HG03039 (cell line): ENCODE data around the gene SLC5A11.
"Not testable (repeated sequence)": the region's sequence is repeated elsewhere in the genome, so short reads cannot be mapped to it uniquely, and the experiment has no call there.

ENCODE experiments used
- ATAC-seq: cut with Tn5 transposase; IDR thresholded peaks from one replicate; pipeline ENCODE4 v1.9.1; 2021; ENCODE audit warnings: mild to moderate bottlenecking, moderate library complexity; ENCODE audit not compliant: unreplicated experiment

The SLC5A11 gene

DNA sequence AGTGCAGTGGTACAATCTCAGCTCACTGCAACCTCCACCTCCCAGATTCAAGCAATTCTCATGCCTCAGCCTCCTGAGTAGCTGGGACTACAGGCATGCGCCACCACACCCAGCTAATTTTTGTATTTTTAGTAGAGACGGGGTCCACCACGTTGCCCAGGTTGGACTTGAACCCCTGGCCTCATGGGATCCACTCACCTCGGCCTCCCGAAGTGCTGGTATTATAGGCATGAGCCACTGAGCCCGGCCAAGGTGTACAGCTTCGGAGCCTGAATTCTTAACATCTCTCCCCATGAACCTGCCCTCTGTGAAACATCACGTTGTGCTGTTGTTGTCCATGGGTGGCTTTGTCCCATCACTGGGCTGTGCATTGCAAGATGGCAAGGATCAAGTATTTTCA lies 11.1 kb downstream of the SLC5A11 start:
- ATAC-seq, result not testable (repeated sequence)

DNA sequence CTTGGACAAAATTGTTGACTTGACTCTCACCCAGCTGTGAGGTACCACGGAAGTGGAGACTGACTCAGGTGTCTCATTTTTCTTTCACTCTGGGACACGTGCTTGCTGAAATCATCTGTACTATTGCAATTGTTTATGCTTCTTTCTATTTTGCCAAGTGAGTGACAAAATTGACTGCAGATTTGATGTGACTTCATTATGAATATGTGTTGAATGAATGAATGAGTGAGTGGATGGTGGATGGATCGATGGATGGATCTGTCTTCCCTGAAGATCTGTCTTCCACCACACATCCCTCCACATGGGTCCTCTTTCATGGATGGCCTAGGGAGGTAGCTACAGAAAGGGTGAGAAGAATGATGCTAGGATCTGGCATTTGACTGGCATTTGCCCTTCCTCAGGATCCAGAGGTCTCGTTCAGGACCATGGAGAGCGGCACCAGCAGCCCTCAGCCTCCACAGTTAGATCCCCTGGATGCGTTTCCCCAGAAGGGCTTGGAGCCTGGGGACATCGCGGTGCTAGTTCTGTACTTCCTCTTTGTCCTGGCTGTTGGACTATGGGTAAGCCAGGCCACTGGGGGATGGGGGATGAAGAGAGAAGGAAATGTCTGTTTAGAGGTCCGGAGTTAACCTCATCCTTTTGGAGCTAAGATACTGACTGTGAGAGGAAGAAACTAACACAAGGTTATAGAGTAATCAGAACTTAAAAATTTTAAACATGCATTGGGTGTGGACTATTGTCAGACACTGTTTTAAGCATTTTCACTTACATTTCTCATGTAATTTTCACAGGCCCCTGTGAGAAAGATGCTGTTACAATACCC lies 12.7 kb downstream of the SLC5A11 start:
- no peak for ATAC-seq

DNA sequence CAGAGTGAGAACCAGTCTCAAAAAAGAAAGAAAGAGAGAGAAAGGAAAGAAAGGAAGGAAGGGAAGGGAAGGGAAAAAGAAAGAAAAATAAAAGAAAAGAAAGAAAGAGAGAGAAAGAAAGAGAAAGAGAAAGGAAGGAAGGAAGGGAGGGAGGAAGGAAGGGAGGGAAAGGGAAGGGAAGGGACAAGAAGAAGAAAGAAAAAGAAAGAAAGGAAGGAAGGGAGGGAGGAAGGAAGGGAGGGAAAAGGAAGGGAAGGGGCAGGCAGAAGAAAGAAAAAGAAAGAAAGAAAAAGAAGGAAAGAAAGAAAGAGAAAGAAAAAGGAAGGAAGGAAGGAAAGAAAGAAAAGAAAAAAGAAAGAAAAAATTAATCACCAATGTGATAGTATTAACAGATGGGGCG lies 15.7 kb downstream of the SLC5A11 start:
- no peak for ATAC-seq

DNA sequence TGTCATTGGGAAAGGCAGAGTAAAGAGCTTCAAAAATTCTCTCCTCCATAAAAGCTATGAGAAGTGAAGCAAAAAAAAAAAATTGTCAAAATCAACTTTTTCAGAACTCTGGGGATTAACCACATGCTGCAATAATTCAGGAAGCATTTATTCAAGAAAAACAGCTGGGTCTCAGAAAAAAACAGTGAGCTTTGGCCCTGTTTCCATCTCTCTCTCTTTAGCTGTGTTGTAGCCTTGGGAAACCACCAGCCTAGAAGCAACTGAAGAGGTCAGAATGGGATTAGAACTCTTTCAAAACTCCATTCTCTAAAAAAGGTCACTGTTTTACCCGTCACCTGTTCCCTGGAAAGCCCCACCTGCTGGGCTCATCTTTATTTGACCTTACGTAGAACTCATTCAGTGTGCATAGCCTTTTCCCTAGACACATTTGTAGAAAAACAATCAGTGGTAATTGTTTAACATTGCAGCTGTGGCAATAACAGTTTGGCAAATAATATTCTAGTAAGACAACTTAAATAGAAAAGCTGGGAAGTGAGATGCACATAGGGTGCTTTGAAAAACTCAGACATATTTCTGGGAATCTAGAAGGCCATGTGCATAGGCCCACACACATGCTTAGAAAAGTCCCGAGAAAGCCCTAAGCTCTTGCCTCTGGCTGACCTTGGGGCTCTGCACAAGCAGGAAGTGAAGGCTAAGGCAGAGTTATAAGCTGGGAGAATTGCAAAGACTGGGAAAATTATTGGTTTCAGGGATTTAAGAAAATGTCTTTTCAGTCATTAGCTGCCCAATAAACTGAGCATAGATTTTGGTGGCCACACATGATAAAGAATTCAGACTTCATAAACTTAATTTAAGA lies 18.0 kb downstream of the SLC5A11 start:
- no peak for ATAC-seq

DNA sequence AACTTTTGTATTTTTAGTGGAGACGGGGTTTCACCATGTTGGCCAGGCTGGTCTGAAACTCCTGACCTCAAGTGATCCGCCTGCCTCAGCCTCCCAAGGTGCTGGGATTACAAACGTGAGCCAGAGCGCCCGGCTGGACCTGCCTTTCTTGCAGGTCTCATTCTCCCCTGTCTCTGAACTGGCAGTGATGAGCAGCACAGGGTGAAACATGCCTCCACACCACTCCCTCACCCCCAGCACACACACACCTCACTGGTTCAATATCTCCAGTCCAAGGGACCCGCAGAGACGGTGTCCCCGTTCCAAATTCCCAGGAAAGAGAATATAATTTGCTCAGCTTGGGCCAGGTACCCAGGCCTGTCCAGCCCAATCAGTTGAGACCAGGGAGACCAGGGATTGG lies 23.3 kb downstream of the SLC5A11 start:
- no peak for ATAC-seq

DNA sequence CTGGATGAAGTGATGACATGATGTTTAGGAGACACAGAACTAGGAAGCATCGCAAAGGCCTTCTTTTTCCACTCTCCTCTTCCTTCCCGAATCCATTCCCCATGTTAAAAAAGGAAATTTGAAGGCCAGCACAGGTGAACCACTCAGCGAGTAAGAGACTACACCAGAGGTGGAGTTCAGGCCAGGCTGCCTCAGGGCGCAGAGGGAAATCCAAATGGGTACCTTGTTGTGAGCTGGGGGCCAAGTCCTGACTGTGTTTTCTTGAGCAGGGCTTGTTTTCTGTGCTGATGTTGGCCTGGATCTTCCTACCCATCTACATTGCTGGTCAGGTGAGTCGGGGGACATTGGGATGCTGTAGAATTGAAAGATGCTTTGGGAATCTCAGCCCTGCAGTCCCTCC lies 26.1 kb downstream of the SLC5A11 start:
- no peak for ATAC-seq

DNA sequence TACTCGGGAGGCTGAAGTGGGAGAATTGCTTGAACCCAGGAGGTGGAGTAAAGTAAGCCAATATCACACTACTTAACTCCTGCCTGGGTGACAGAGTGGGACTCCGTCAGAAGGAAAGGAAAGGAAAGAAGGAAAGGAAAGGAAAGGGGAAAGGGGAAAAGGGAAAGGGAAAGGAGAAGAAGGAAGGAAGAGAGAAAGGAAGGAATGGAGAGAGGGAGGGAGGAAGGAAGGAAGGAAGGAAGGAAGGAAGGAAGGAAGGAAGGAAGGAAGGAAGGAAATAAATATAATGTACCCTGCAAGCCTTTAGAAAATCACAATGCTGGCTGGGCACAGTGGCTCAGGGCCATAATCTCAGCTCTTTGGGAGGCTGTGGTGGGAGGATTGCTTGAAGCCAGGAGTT lies 27.3 kb downstream of the SLC5A11 start:
- no peak for ATAC-seq

DNA sequence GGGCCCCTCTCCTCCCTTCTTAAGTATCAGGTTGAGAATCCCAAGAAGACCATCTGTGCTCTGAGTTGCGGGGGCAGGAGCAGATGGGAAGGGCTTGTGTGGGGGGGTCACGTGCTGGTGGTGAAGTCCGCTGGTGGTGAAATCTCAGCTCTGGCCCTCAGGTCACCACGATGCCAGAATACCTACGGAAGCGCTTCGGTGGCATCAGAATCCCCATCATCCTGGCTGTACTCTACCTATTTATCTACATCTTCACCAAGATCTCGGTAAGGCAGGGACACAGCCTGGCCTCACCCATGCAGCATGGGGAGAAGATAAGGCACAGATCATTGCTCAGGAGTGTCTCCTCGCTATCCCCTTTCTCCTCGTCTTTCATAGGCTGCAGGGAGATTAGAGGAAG lies 29.7 kb downstream of the SLC5A11 start:
- ATAC-seq, result no peak

DNA sequence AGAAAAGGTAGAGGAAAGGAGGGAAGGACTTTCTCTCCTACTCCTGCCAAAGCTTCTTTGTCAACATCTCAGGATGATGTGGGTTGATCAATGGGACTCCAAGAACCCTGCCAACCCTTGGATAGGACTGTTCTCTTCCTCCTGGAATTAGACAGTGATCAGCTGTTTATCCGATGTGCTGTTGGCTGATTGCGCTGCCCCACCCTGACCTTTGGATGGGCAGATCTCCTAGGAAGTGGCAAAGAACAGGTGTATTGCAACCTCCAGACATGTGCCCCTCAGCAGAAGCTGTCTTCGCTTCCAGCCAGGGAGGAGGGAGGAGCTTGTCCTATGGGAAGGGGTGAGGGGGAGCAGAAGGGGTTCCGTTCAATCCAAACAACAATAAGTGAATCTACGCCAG lies 30.5 kb downstream of the SLC5A11 start:
- no peak for ATAC-seq

DNA sequence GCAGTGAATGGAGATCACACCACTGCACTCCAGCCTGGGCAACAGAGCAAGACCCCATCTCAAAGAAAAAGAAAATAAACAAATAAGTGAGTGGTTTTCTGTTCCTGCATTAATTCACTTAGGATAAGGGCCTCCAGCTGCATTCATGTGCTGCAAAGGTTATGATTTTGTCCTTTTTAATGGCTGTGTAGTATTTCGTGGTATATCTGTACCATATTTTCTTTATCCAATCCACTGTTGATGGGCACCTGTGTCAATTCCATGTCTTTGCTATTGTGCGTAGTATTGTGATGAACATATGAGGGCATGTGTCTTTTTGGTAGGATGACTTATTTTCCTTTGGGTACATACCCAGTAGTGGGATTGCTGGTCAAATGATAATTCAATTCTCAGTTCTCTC lies 33.9 kb downstream of the SLC5A11 start:
- ATAC-seq, result no peak

DNA sequence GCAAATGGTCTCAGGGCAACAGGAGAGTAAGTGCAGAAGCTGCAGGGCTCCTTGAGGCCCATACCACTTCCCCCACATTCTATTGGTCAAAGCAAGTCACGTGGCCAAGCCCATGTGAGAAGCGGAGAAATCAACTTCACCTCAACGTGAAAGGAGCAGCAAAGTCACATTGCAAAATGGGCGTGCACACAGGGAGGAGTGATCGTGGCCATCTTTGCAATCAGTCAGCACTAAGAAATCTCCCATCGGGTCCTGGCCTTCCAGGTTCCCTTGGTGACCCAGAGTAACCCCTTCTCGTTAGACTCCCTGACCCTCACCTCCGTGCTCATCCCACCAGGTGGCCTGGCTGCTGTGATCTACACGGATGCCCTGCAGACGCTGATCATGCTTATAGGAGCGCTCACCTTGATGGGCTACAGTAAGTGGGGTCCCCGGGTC lies 38.0 kb downstream of the SLC5A11 start:
- ATAC-seq, result no peak

DNA sequence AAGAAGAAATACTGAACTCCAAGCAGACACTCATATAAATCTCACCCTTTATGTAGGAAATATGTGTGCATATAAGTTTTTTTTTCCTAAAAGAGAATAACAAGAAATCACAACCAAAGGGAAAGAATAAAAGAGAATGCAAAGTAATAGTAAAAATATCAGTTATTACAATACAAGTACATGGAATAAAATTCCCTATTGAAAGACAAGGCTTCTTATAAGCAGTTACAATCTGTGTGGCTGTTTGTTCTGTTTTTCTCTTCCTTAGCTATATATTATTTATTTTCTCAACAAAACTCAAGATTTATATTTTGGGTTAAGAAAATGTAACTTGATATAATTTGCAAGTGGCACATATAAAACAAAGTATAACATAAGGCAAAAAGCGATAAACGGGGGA lies 41.7 kb downstream of the SLC5A11 start:
- ATAC-seq, result no peak

DNA sequence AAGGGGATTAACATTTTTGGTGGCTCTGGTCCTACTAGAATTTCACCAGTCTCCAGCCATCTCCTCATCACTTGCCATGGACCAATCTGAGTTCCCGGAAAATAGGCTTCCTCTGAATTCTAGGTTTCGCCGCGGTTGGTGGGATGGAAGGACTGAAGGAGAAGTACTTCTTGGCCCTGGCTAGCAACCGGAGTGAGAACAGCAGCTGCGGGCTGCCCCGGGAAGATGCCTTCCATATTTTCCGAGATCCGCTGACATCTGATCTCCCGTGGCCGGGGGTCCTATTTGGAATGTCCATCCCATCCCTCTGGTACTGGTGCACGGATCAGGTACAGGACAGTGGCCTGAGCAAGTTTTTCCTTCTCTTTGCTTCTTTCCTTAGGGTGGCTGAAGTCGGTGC lies 45.0 kb downstream of the SLC5A11 start:
- no peak for ATAC-seq

DNA sequence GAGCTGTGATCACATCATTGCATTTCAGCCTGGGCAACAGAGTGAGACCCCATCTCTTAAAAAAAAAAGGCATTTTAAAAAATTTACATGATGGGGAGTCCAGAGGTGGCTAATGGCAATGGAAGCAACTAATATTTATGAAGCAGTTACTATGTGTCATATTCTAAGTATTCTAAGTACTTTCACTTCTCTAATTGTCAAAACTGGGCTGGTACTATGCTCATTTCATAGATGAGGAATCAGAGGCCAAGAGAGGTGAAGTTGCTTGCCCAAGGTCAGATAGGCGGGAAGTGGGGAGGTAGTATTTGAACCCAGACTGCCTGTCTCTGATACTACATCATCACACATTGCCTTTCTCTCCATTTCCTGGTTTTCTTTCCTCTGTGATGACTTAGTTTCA lies 50.7 kb downstream of the SLC5A11 start:
- no peak for ATAC-seq

DNA sequence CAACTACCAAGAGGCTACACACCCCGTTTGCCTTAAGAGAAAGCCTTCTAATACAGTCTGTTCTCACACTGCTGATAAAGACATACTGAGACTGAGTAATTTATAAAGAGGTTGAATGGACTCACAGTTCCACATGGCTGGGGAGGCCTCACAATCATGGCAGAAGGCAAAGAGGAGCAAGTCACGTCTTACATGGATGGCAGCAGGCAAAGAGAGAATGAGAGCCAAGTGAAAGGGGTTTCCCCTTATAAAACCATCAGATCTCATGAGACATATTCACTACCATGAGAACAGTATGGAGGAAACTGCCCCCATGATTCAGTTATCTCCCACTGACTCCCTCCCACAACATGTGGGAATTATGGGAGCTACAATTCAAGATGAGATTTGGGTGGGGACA lies 51.8 kb downstream of the SLC5A11 start:
- ATAC-seq, result not testable (repeated sequence)

DNA sequence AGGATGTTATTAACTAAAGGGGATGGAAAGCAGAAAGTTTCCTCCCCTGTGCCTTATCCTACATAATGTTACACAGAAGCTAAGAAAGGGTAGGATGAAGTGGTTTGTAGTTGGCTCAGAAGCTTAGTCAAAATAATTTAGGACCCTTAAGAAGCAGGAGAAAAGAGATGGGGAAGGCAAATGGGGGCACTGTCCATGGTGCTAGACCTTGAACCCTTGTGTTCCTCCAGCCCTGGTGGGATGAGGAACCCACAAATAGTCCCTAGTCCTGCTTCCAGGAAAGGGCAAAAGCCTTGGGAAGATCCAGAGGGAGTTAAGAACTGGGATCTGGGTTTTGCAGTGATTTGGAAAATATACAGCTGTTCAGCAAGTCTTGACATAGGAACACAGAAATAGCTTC lies 54.5 kb downstream of the SLC5A11 start:
- no peak for ATAC-seq

DNA sequence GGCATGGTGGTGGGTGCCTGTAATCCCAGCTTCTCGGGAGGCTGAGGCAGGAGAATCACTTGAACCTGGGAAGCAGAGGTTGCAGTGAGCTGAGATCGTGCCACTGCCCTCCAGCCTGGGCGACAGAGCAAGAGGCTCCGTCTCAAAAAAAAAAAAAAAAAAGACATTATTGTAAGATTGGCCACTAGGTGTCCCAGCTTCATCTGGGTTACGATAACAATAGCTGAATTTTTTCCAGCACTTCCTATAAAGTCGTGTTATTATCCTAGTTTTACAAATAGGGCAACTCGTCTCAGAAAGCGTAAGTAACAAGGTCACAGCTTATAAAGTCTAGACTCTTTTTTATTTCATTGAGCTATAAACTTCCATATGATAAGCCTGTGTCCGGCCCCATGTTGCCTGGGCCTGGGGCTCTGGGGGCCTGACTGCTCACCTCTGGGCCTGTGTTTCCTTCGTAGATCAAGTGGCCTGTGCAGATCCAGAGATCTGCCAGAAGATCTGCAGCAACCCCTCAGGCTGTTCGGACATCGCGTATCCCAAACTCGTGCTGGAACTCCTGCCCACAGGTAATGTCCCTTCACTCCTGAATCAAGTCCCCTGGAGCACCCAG lies 60.5 kb downstream of the SLC5A11 start:
- ATAC-seq, result no peak

DNA sequence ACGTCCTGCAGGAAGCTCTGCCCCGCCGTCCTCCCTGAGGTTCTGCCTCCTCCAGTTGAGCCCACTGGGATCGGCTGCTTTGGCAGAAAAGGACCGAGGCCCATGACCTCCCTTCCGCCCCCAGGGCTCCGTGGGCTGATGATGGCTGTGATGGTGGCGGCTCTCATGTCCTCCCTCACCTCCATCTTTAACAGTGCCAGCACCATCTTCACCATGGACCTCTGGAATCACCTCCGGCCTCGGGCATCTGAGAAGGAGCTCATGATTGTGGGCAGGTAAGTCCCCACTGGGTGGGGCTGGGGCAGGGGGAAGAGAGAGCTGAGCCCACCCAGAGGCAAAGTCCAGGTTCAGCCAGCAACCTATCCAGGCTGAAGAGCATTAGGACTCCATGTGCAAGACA lies 61.1 kb downstream of the SLC5A11 start:
- no peak for ATAC-seq

DNA sequence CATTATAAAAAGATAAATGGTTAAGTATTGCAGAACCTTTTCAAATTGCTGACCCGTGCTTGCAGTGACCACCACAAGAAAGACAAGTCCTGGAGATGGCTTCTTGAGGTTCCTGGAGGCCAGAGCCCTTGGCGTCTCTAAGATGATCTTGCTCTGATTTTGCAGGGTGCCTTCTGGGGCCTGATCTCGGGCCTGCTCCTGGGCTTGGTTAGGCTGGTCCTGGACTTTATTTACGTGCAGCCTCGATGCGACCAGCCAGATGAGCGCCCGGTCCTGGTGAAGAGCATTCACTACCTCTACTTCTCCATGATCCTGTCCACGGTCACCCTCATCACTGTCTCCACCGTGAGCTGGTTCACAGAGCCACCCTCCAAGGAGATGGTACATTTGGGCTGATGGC lies 63.0 kb downstream of the SLC5A11 start:
- ATAC-seq, result no peak

DNA sequence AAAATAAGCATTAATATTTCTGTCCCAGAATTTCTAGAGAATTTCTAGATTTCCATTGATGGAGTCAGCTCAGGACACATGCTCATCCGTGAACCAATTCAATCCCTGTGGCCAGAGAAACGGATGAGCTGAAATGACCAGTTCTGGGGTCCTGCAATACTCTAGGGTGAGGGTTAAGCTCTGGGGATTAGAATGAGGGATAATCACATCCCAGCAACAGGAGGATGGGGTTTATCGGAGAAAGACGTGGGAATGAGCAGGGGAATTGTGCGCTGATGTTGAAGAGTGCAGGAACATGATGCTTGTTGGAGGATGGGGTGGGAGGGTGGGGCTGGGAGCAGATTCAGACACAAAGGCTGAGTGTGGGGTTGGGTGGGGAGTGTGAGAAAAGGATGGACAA lies 64.1 kb downstream of the SLC5A11 start:
- ATAC-seq, result no peak

DNA sequence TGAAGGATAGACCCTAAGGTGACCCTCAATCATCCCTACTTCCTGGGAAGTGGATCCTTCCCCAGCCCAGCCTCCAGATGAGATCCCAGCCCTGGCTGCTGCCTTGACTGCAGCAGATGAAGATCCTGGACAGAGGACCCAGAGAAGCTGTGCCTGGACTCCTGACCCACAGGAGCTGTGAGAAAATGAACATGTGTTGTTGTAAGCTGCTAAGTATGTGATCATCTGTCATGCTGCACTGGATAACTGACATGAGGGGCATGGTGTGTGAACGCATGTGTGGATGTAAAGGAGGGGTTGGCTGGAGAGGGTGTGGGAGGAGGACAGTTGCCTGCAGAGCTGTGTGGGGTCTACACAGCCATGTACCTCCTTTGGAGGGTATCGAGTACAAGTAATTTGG lies 69.3 kb downstream of the SLC5A11 start:
- no peak for ATAC-seq

DNA sequence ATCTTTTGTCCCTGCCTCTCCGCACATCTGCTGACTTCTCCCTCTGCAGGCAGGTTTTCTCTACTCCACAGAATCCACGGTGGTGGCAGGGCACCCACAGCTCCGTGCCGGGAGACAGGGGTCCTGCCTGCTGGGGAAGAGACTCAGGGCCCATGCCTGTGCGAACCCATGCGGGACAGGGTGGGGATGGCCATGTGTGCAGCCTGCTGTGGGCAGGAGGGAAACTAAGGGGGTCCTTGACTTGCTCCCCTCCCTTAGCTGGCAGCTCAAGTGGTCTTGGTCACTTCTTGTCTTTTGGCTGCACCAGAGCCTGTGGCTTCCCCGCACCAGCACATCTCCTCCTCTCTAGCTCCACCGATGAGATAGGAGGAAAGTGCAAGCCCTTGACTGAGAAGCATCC lies 69.8 kb downstream of the SLC5A11 start:
- ATAC-seq, result no peak
